NCI-H1105 treated with DMSO at 0.1 percent for 48 hours (cell line): ENCODE data around the gene WDR87.
A peak's percentile ranks its signal among the peaks of the same experiment; 100 is the strongest.
"Not testable (repeated sequence)": the region's sequence is repeated elsewhere in the genome, so short reads cannot be mapped to it uniquely, and the experiment has no call there.

ENCODE experiments used
- DNase-seq: peaks from one replicate; lab custom pipeline; 2025; lab: John Stamatoyannopoulos, UW

Gene WDR87

GRCh38 chr19:37930416-37930815 is 24.0 kb upstream of the WDR87 start:
- DNase-seq = no peak

GRCh38 chr19:37929355-37929923 is 23.0 kb upstream of the WDR87 start:
- DNase-seq = no peak

GRCh38 chr19:37928527-37929286 is 22.3 kb upstream of the WDR87 start:
- DNase-seq = no peak

- DNase-seq = no peak
These were observed 20.3 kb upstream of the WDR87 start for GRCh38 chr19:37926711-37927110.

GRCh38 chr19:37926255-37926654 is 19.9 kb upstream of the WDR87 start:
- DNase-seq = no peak

GRCh38 chr19:37925212-37925611 is 18.8 kb upstream of the WDR87 start:
- DNase-seq = no peak

- not testable (repeated sequence) for DNase-seq
These were observed 18.2 kb upstream of the WDR87 start for GRCh38 chr19:37924573-37924972.

- no peak for DNase-seq
These were observed 14.4 kb upstream of the WDR87 start for GRCh38 chr19:37920591-37921450.

GRCh38 chr19:37914908-37915307 is 8.5 kb upstream of the WDR87 start:
- no peak for DNase-seq

- DNase-seq = no peak
These were observed 3.3 kb upstream of the WDR87 start for GRCh38 chr19:37909661-37910199.

GRCh38 chr19:37907735-37908455 is 1.5 kb upstream of the WDR87 start:
- DNase-seq = no peak

- DNase-seq = peak; percentile 96
These were observed 708 bp upstream of the WDR87 start, which contains the start of gene SIPA1L3 for GRCh38 chr19:37906869-37907734. TSS of gene SIPA1L3 (plus strand) at chr19:37907208. CDS start at chr19:38081566, 174,358 bp downstream.

- DNase-seq = no peak
These were observed 3.3 kb downstream of the WDR87 start for GRCh38 chr19:37903096-37903495.

GRCh38 chr19:37902668-37903067 is 3.7 kb downstream of the WDR87 start:
- DNase-seq = peak; percentile 78

GRCh38 chr19:37899966-37900365 is 6.4 kb downstream of the WDR87 start:
- DNase-seq = no peak

- no peak for DNase-seq
These were observed 6.9 kb downstream of the WDR87 start for GRCh38 chr19:37899453-37899852.

GRCh38 chr19:37896180-37896579 is 10.2 kb downstream of the WDR87 start:
- DNase-seq = no peak

GRCh38 chr19:37893845-37894575 is 12.4 kb downstream of the WDR87 start:
- DNase-seq = no peak

- no peak for DNase-seq
These were observed 19.8 kb downstream of the WDR87 start for GRCh38 chr19:37886571-37886970.

GRCh38 chr19:37885392-37885791 is 21.0 kb downstream of the WDR87 start:
- no peak for DNase-seq
